ENCODE data around the gene SORCS2.

DNA sequence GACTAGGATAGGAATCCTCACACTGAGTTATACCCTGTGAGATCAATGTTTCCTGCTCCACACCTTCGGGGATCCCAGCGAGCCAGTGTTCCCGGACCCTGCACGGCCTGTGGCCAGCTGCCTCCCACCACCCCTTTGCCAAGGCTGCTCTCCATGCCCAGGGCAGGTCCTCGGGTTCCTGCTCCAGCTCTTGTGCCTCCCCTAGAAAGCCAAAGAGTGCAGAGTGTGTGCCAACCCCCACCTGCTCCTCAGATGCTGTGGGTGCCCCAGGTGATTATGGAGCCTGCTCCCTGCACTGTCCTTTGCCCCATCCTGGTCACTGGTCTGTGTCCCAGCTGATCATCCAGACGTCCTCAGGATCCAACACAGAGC, 500.9 kb downstream of the SORCS2 start:
- TF ChIP-seq, protein P1, sequence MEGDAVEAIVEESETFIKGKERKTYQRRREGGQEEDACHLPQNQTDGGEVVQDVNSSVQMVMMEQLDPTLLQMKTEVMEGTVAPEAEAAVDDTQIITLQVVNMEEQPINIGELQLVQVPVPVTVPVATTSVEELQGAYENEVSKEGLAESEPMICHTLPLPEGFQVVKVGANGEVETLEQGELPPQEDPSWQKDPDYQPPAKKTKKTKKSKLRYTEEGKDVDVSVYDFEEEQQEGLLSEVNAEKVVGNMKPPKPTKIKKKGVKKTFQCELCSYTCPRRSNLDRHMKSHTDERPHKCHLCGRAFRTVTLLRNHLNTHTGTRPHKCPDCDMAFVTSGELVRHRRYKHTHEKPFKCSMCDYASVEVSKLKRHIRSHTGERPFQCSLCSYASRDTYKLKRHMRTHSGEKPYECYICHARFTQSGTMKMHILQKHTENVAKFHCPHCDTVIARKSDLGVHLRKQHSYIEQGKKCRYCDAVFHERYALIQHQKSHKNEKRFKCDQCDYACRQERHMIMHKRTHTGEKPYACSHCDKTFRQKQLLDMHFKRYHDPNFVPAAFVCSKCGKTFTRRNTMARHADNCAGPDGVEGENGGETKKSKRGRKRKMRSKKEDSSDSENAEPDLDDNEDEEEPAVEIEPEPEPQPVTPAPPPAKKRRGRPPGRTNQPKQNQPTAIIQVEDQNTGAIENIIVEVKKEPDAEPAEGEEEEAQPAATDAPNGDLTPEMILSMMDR (IDR thresholded peaks at IDR 0.05), result no peak
- TF ChIP-seq POLR2A (IDR thresholded peaks at IDR 0.05) (no peak), EP300 (IDR thresholded peaks at IDR 0.05) (no peak), POLR2AphosphoS5 (IDR thresholded peaks at IDR 0.05) (no peak)
